Cerebellar cortex (tissue), 1 donor: Measurements from ENCODE around the gene AK8.
A peak's percentile ranks its signal among the peaks of the same experiment; 100 is the strongest.

Experiments
- DNase-seq: peaks from one replicate; pipeline ENCODE4 v3.0.0-alpha.2; 2015; ENCODE audit warnings: low spot score

AK8 gene

DNA sequence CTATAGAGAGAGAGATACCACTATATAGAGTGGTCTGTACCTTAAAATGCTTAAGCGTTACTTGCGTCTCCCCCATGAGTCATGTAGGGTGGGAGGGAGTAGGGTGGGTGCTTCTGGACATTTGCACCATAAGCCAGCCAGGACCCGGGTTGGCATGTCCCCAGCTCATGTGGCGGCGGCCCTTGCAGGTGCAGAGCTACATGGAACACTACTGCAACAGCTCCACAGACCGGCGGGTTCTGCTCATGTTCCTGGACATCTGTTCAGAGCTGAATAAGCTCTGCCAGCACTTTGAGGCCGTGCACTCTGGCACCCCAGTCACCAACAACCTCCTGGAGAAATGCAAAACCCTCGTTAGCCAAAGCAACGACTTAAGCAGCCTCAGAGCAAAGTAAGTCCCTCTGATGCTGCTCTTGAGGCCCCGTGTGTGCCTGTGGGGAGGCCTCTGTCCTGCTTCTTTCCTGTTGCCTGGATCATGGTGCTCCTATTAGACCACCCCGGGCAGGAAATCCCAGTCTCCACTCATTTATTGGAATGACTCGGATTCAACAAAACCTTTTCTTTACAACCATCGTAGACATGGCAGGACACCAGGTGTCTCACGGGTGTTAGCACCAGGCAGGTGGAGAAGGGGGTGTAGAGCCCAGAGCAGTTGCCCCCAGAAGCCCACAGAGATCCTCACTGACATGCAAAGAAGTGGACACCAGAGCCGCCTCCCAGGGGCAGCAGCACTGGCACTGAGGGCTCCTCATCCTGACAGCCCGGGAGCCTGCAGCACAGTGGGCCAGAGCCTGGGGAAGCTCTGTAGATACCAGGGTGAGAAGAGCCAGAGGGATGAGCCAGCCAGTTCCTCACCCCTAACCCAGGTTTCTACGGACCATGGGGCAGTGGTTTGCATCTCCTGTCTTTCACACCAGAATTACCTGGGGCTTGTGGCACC is 9.4 kb upstream of the AK8 start:
- no peak for DNase-seq

DNA sequence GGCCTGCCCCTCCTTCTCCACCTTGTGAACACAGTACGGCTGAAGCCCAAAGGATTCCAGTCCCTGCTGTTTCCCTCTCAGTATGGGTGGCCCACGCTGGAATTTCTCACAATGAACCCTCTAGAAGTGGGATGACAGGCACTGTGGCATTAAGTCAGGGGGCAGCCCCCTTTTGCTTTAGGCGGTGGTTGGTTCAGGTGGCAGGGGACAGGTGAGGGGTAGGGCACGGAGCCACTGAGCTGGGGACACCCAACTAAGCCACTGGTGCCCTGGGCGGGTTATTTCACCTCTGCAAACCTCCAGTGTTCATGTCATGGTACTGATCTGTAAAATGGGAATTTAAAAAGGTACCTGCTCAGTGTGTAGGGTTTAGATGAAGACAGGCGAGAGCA is 8.2 kb upstream of the AK8 start:
- no peak for DNase-seq

DNA sequence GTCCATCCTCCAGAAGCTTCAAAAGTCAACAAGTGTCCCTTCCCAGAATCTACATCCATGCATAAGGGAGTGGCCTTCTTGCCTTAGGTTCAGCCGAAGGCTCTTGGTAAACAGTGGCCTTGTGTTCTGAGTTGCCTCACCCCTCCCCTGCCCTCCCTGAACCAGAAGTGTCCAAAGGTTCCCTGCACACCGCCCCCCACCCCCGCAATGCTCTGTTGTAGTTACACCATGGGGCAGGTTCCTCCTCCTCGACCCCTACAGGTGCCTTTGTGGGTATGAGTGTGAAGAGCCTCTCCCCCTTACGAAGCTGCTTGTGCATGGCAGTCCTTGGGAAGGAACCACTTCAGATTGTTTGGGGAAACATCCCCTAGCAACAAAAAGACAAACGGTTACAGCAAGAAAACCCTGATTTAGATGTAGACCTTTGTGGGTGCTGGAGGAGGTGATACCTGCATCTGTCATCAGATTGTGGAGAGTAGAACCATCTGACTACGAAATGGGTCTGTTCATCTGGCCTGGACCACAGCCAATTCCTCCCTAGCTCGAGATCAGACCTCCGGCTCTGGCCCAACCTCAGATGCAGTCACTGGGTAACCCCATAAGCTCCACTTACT is 7.7 kb upstream of the AK8 start:
- DNase-seq = no peak

DNA sequence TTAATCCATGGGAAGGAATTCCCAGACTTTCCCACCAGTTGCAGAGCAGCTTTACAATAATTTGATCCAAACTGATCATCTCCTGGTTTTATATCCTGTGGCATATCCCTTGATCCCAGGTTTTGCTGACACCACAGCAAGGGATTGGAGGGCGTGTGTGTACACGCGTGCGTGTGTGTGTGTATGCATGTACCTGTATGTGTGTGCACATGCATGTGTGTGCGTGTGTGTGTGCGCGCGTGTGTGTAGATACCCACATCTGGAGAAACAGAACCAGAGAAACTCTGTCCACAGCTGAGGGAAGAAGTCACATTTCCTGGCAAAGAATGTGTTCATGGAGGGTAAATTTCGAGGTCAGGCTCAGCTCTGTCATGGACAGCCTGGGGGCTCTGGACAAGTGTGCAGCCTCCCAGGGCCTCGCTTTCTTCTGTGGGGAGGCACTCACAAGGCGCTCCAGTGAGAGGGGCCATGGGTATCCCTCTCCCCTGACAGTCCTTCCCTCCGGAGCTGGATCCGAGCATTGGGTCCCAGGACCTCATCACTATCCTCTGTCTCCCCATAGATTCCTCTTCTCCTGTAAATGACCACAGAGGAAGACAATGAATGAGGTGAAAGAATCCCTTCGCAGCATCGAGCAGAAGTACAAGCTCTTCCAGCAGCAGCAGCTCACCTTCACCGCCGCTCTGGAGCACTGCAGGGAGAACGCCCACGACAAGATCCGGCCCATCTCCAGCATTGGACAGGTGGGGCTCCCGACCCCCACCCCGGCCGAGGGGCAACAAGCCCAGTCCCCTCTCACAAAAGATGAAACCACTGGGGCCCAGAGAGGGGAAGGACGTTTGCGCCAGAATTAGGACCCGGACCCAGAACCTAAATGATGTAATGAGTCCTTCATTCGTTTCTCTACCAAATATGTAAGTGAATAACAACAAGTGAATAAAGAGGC is 5.5 kb upstream of the AK8 start:
- DNase-seq = no peak

DNA sequence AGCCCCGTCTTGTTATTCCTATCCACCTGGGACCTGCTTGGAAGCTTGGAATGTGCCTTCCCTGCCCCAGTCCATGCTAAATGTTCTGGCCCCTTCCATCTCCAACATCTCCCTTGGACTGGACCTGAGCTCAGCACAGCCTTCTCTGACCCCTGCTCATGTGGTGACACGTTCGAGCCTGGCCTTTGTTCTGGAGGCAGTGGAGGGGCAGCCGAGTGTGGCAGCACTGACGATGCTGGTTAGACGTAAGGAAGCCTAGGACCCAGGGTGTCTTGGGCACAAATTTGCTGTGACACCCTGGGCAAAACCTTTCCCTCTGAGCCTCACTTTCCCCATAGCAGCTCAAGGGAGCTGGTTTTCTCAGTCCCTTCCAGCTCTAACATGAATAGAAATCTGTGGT is 4.5 kb upstream of the AK8 start:
- no peak for DNase-seq

DNA sequence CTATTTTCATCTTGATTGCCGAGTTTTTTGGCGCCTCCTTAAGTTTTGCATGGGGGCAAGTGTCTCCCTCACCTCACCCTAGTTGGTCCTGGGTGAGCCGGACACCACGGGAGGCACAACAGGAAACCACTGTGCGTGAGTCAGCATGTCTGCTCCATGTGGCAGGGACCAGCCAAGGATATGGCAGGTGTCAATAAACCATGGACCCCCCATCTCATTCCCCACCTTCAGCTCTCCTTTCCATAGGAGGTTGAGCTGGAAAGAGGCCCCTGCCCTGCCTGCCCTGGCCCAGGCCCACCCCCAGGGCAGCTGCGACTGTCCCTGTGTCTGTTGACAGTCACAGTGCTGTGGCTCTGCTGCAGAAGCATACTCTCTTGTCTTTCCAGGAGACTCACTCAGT is 3.7 kb upstream of the AK8 start:
- DNase-seq = no peak

DNA sequence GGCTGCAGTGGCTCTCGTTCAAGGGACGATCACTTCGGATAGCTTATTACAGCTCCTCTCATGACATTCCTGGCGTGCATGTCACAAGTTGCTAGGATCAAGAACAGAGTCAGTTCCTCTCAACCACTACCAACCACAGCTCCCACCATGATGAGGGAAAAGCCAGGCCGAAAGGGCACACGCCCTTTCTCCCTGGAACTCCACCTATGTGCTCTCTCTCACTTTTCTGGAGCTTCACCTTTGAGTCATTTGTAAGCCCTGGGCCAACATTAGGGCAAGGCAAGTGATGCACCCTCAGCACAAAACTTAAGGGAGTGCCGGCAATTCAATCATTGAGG is 2.2 kb upstream of the AK8 start:
- DNase-seq = no peak

DNA sequence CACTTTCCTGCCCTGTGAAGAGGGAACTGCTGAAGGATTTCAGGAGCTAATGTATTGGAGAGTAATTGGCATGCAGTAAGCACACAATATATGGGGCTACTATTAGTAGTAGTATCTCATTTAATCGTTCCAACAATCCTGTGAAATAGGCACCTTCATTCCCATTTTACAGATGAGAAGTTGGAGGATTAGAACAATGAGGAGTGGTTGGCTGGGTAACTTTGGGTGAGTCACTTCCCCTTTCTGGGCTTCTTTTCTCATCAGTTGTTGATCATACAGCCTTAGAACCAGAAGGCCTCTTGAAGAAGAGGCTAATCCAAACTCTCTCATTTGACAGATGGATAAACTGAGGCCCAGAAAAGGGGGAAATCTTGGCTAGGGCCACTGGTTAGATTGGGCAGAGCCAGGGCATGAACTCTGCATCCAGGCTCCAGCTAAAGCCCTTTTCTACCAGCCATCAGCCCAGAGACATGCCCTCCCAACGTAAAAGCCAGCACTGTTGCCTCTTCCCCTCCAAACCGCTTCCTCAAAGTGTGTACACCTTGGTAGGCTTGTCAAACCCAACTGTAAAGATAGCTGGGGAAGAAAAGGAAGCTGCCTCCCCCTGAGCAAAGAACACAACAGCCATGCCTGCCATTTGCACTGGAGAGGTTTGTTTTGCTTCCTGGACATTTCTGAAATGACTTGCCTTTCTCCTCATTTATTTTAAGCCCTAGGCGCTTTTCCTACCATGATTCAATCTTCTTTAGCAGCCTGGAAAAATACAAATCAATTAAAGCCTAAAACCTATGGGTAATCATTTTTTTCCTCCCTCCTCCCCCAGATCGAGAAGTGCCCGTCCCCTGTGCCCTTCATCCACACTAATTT is 1.6 kb upstream of the AK8 start:
- DNase-seq = no peak

DNA sequence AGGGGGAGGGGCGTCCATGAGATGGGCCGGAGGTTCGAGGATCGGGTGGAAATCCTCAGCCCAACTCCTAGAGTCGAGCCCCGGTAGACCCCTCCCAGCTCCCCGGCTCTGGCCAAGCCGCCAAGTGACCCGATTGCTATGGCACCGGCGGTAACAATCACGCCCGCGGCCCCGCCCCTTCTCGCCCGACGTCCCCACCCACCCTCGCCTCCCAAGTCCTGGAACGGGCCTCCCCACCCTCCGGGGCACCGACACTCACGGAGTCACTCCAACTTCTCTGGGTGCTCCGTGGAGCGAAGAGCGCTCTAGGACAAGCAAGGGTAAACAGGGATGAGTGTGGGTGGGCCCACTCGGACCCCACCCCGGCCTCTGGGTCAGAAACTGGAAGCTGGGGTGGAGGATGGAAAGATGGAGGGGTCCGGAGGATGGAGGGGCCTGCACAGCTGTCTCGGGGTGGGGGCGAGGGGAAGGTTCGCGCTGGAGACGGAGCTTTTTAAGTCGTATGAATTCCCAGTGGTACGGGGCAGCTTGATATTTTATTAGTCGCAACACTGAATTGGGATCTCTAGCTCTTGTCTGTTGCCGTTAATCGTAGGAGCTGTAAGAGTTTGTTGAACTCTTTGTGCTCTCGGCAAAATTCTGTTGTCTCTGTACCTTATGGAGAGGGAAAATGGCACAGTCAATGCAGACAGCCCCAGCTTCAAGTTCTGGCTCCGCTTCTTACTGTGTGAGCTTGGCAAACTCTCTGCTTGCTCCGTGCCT is 792 bp upstream of the AK8 start, which contains the start of gene SPACA9:
Gene SPACA9, plus strand, starts transcription at position 204 of the 762 bp plus-strand sequence. CDS start 5,050 bp downstream, outside the sequence.
- DNase-seq = peak; percentile 58

DNA sequence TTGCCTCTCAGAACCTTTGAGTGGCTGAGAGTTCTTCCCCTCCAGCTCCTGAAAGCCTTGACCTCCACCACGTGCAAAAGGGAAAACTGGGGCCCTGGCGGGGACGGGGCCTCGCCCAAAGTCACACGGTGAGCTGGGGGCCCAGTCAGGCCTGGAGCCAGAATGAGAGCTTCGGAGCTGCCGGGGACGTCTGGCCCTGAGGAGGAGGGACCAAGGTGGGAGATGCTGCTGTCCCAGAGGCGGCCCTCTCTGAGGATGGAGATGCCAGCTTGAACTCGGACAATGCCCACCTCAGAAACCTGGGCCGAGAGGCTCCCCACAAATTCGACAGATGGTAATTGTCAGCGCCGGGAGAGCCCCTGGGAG is 643 bp downstream of the AK8 start:
- no peak for DNase-seq

DNA sequence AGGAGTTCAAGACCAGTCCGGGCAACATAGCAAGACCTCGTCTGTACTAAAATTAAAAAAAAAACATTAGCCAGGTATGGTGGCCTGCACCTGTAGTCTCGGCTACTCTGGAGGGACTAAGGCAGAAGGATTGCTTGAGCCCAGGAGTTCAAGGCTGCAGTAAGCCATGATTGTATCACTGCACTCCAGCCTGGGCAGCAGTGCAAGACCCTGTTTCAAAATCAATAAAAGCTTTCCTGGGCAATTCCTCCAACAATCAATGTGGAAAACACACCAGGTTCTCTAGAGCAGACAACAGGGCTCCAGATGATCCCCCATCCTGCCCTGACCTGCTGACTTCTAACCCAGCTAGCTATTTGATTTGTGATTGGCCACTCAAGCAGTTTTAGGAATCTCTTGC is 1.2 kb downstream of the AK8 start:
- no peak for DNase-seq

DNA sequence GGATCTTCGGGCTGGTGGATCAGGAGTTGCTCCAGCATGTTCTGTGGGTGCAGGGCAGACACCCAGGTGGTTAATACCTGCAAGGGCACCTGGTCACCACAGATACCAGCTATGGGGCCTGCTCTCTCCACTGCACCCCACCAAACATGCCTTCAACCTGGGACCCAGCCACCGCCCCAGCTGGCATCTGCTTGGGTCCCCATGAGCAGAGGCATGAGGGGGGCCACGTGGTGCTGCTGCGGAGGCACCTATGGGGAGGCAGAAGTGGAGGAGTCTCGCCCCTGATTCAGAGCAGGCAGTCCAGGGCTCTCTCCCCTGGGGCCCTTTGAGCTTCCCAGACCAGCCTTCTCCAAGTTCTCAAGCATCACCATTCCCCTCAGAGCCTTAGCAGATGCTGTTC is 2.9 kb downstream of the AK8 start:
- no peak for DNase-seq

DNA sequence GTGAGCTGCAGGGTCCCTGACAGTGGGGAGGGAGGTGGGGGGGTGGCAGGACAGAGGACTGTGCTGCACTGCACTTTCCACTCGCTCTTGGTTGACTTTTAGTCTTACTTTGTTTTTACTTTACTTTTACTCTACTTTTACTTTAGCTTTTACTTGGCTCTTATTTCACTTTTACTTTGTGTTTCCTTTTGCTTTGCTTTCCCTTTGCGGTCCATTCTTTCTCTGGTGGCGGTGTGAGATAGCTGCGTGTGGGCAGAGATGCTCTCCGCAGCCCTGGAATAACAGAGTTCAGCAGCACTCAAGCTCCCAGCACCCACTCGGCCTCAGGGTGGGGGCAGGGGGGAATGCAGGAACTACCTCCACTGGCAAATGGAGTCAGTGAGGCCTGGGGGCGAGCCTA is 4.7 kb downstream of the AK8 start:
- DNase-seq = no peak

DNA sequence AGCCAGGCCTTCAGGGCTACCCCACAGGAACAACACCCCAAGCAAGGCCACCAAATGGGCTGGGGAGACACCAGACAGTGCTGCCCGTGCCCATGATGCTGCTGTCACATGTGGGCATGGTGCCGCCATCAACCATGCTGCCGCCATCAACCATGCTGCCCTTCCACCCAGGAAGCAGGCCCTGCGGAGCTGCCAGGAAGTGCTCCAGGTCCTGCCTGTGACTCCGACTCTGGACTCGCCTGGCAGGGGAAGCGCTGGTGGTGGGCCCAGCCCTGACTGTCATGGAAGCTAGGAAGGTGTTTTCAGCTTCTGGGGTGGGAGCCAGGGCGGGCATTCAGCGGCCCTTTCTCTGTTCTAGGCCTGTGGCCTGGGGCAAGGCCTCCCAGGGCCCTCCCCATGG is 8.8 kb downstream of the AK8 start:
- no peak for DNase-seq

DNA sequence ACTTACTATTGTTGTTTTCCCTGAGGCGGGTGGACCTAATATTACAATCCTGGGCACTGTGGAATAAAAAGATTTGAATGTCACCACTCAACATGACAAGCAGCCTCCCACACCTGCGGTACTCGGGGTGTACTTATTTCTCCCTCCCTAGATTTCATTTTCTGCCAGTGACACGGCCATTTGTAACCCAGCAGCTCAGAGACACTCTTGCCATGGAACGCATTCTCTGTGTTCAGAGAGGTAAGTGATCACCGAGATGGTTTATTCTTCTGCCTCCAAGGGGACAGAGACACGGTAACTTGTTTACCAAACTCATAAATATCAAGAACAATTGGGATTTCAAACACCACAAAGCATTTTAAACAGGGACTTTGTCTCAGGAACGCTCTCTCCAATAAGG is 11.2 kb downstream of the AK8 start:
- no peak for DNase-seq

DNA sequence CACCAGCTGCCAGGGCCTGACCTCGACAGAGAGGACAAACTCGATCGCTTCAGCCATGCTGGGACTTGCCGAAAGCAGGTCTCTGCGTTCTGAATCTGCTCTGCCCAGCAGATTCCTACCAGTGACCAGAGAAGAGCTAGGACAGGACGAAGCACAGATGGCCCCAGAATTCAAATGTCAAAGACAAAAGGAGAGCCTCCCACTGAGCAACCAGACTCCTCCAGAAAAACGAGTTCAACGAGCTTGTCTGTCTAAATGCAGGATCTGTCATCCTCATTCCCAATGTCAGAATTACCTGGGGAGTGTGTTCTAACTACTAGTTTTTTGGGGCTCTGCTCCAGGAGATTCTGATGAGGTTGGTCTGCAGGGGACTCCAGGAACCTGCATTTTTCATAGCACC is 13.4 kb downstream of the AK8 start:
- DNase-seq = peak; percentile 60

DNA sequence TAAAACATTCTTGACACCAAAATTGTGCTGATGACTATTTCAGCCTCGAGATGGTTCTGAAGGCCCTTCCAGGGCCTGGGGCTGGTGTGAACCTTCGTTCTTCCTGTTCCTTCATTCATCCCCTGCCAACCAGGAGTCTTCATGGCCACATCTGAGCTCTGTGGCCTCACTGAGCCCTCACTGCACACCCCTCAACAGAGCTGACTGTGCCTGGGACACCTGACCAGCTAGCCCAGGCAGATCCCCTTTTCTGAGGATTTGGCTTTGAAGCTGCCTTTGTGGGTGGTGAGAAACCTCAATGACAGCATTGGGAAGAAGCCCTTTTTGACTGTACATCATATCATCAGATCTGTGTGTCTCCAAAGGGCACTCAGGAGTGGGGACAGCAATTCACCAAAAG is 13.8 kb downstream of the AK8 start:
- no peak for DNase-seq

DNA sequence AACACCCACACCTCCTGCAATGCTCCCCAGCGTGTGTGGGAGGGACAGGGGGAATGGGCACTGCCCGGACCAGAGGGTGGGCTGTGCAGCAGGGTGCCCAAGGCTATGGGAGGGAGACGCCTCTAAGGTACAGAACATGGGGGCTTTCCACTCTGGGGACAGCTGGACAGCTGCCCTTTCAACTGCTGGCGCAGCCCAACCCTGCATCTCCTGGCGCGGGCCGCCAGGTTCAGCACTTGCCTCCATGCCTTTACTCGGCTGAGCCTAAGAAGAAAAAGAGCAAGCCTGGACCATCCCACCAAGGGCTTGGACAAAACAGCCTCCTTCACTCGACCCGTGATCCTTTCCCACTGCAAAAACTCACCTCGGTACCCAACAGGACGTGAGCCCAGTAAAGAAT is 15.0 kb downstream of the AK8 start:
- DNase-seq = no peak

DNA sequence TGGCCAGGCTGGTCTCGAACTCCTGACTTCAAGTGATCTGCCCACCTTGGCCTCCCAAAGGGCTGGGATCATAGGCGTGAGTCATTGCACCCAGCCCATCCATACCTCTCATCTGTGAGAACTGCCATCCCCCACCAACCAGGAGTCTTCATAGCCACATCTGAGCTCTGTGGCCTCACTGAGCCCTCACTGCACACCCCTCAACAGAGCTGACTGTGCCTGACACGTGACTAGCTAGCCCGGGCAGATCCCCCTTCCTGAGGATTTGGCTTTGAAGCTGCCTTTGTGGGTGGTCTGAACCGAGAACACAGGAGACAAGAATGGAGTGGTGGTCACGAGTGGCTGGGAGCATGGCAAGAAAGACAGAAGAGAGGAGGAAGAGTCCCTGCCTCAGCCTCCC is 15.6 kb downstream of the AK8 start:
- DNase-seq = no peak

DNA sequence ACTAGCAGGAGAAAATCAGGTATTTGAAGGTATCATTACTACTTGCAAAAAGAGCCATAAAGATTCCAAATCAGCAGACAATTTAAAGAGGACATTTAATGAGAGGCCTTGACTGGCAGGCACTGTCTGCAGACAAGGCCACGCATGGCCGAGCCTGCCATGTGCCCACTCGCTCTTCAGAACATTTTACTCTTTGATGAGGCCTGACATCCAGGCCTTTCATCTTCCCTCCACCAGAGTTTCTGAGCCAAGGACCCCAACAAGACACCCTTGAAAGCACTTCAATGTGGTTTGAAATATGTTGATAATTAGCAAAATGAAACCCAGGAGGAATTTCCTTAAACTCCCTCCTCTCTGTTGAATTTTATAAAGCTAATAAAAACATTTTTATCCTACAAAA is 16.4 kb downstream of the AK8 start:
- DNase-seq = no peak

DNA sequence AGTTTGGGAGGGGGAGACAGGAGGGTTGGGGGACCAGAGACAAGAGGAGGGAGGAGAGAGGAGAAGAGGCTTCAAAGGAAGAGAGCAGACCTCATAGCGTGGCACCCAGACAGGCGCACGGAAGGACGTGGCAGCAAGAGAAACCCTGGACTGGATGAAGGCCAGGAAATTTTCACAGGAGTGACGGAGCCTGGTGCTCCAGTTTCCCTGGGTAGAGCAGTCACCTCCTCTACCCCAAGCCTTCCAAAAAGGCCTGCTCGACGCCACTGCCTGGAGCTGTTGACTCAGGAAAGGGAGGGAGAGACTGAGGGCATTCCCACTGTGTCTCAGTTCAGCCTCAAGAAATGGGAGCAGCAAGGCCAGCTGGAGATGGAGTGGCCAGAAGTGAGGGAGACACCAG is 19.3 kb downstream of the AK8 start:
- DNase-seq = no peak
